Neuronal stem cell (in vitro differentiated cells): ENCODE measurements around the gene CRYBA4.

ENCODE experiments used
- DNase-seq: peaks from one replicate; pipeline ENCODE4 v3.0.0-alpha.2; 2013; ENCODE audit warnings: low spot score
- H2AFZ ChIP-seq: one replicate; pipeline ENCODE4 v1.6.1; 2013; ENCODE audit warnings: mild to moderate bottlenecking, low read length, inconsistent platforms
- H2AK5ac ChIP-seq: 2 replicates; pipeline ENCODE4 v1.6.1; 2013; ENCODE audit warnings: low read depth, mild to moderate bottlenecking, inconsistent platforms, low read length, moderate library complexity, mixed read lengths
- H2BK120ac ChIP-seq: 2 replicates; pipeline ENCODE4 v1.6.1; 2013; ENCODE audit warnings: low read depth, mild to moderate bottlenecking, inconsistent platforms, low read length, moderate library complexity, mixed read lengths
- H2BK12ac ChIP-seq: one replicate; pipeline ENCODE4 v1.6.1; 2013; ENCODE audit warnings: low read length, inconsistent platforms
- H2BK15ac ChIP-seq: 2 replicates; pipeline ENCODE4 v1.6.1; 2013; ENCODE audit warnings: mild to moderate bottlenecking, low read length, inconsistent platforms, mixed read lengths
- H2BK5ac ChIP-seq: one replicate; pipeline ENCODE4 v1.6.1; 2013; ENCODE audit warnings: inconsistent platforms, mild to moderate bottlenecking, low read length, moderate library complexity
- H3K14ac ChIP-seq: one replicate; pipeline ENCODE4 v1.6.1; 2013; ENCODE audit warnings: low read length, inconsistent platforms
- H3K18ac ChIP-seq: 2 replicates; pipeline ENCODE4 v1.6.1; 2013; ENCODE audit warnings: low read length, inconsistent platforms
- H3K23ac ChIP-seq: 2 replicates; pipeline ENCODE4 v1.6.1; 2013; ENCODE audit warnings: low read depth, mild to moderate bottlenecking, mixed read lengths, low read length, inconsistent platforms; ENCODE audit not compliant: poor library complexity
- H3K27ac ChIP-seq: replicated peaks from 3 replicates; pipeline ENCODE4 v1.5.1; 2013; ENCODE audit warnings: low read length, inconsistent platforms
- H3K27me3 ChIP-seq, 3 experiments: 2 replicates each; pipeline ENCODE4 v1.6.1; 2013; ENCODE audit warnings: low read length in 3 of 3, mild to moderate bottlenecking in 2 of 3, inconsistent platforms in 1 of 3, low read depth in 1 of 3, mixed read lengths in 1 of 3, moderate library complexity in 1 of 3; ENCODE audit not compliant: control insufficient read depth in 3 of 3, insufficient read depth in 3 of 3
- H3K36me3 ChIP-seq, 2 donors: replicated peaks in 1 of 2; 2 replicates each; pipeline ENCODE4 v1.6.1; 2013; ENCODE audit warnings: low read length in 2 of 2; ENCODE audit not compliant: control insufficient read depth in 2 of 2, insufficient read depth in 2 of 2
- H3K4ac ChIP-seq: 2 replicates; pipeline ENCODE4 v1.6.1; 2013; ENCODE audit warnings: inconsistent platforms, mild to moderate bottlenecking, low read length, moderate library complexity
- H3K4me1 ChIP-seq, 2 donors: 1 replicate in 1 of 2; 2 replicates in 1 of 2; pipeline ENCODE4 v1.6.1; 2013; ENCODE audit warnings: low read length in 2 of 2, low read depth in 1 of 2; ENCODE audit not compliant: control insufficient read depth in 2 of 2, insufficient read depth in 1 of 2
- H3K4me2 ChIP-seq: one replicate; pipeline ENCODE4 v1.6.1; 2013; ENCODE audit warnings: mild to moderate bottlenecking, low read length, inconsistent platforms; ENCODE audit not compliant: insufficient read depth, poor library complexity, severe bottlenecking
- H3K4me3 ChIP-seq, 2 donors: 2 replicates each; pipeline ENCODE4 v1.5.1; 2013; ENCODE audit warnings: low read length in 2 of 2, mild to moderate bottlenecking in 2 of 2, inconsistent platforms in 1 of 2, moderate library complexity in 1 of 2
- H3K79me1 ChIP-seq: one replicate; pipeline ENCODE4 v1.6.1; 2013; ENCODE audit warnings: low read depth, mild to moderate bottlenecking, inconsistent platforms, low read length, moderate library complexity
- H3K9ac ChIP-seq: one replicate; pipeline ENCODE4 v1.6.1; 2013; ENCODE audit warnings: mild to moderate bottlenecking, low read depth, low read length, inconsistent platforms; ENCODE audit not compliant: poor library complexity
- H3K9me3 ChIP-seq, 2 donors: replicated peaks in 1 of 2; 2 replicates each; pipeline versions ENCODE3 to v1.6.1; 2013; ENCODE audit warnings: low read length in 2 of 2, mild to moderate bottlenecking in 2 of 2, inconsistent platforms in 1 of 2, low read depth in 1 of 2, mixed read lengths in 1 of 2, moderate library complexity in 1 of 2; ENCODE audit not compliant: control insufficient read depth in 2 of 2, insufficient read depth in 1 of 2
- H4K8ac ChIP-seq: one replicate; pipeline ENCODE4 v1.6.1; 2013; ENCODE audit warnings: low read depth, mild to moderate bottlenecking, inconsistent platforms, low read length, moderate library complexity
- H4K91ac ChIP-seq: one replicate; pipeline ENCODE4 v1.6.1; 2013; ENCODE audit warnings: low read length, low read depth, mild to moderate bottlenecking, inconsistent platforms; ENCODE audit not compliant: poor library complexity
- WGBS, 2 donors: extraction: QIAGEN DNeasy Blood & Tissue Kit; methylation state at CpG; one replicate each; pipeline ENCODE4 v1.1.7; 2013; ENCODE audit warnings: missing lambda C conversion rate in 2 of 2, mixed read lengths in 1 of 2; ENCODE audit not compliant: insufficient read length in 2 of 2, insufficient replicate concordance in 1 of 2; ENCODE audit errors: extremely low coverage in 2 of 2; 5-methylcytosine and 5-hydroxymethylcytosine counted together

The CRYBA4 gene

GRCh38 chr22:26587991-26588613 is 33.7 kb upstream of the CRYBA4 start:
- Histone ChIP-seq H4K91ac (no peak overlapping the region), H3K14ac (no peak overlapping the region), H2AK5ac (no peak overlapping the region), H3K4me2 (no peak overlapping the region), H2AFZ (no peak overlapping the region), H3K9me3 (peaks cover 2 to 6% of the 10 kb centered on the region in 2 donors), H3K36me3 (peaks cover 0 to 31% of the 10 kb centered on the region in 2 donors), H3K79me1 (peaks cover 8% of the 10 kb centered on the region), H3K27ac (no peak overlapping the region), H3K4me3 (no peak overlapping the region), H2BK120ac (no peak overlapping the region), H3K27me3 (no peaks in the 10 kb centered on the region), H3K23ac (no peak overlapping the region), H2BK12ac (no peak overlapping the region), H3K4me1 (peaks cover 3 to 6% of the 10 kb centered on the region in 2 donors), H3K4ac (no peak overlapping the region), H3K18ac (no peak overlapping the region), H2BK5ac (no peak overlapping the region), H3K9ac (no peak overlapping the region), H2BK15ac (no peak overlapping the region), H4K8ac (no peak overlapping the region)
- no CpG with 5 or more reads among the region's 4 CpGs for WGBS, 2 donors
- no peak for DNase-seq

- Histone ChIP-seq H2BK5ac (peak overlapping the region; percentile 85), H3K9ac (peak overlapping the region; percentile 82), H3K4ac (peak overlapping the region; percentile 42), H4K91ac (no peak overlapping the region), H3K79me1 (peaks cover 8% of the 10 kb centered on the region), H3K4me3 (peak overlapping the region; percentile 60 to 87), H3K27ac (no peak overlapping the region), H2AFZ (peak overlapping the region; percentile 78), H3K9me3 (peaks cover 2 to 6% of the 10 kb centered on the region in 2 donors), H4K8ac (no peak overlapping the region), H3K4me1 (peaks cover 3 to 6% of the 10 kb centered on the region in 2 donors), H3K23ac (peak overlapping the region; percentile 12), H3K4me2 (peak overlapping the region; percentile 92), H2BK12ac (no peak overlapping the region), H3K27me3 (no peaks in the 10 kb centered on the region), H3K14ac (peak overlapping the region; percentile 91), H2BK120ac (peak overlapping the region; percentile 19), H2BK15ac (peak overlapping the region; percentile 77), H3K18ac (peak overlapping the region; percentile 89), H3K36me3 (peaks cover 0 to 29% of the 10 kb centered on the region in 2 donors), H2AK5ac (peak overlapping the region; percentile 65)
- WGBS, 2 donors, result no CpG with 5 or more reads among the region's 14 CpGs
- DNase-seq, result no peak
Observed at GRCh38 chr22:26588729-26589366, 32.9 kb upstream of the CRYBA4 start.

DNA sequence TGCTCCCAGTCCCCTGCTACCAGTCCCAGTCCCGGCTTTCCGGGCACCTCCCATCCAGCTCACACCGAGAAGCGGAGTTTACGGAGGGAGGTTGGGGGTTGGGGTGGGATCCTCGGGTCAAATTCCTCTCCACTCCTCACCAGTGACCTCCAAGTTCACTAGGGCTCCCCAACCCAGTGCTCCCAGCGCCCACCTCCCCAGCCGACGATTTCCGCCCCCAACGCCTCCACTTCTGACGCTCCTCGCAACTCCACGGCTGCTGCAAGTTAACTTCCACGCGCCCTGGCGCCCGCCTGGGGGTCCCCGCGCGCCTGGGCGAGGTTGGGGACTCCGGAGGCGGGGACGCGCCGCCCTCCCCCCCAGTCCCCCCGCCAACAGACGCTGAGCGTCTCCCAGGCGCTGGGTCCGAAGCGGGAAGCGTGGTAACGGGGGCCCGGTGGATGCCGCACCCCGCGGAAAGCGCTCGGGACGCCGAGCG is 32.4 kb upstream of the CRYBA4 start:
- Histone ChIP-seq H3K4ac (peak overlapping the region; percentile 12), H3K27me3 (no peaks in the 10 kb centered on the region), H3K36me3 (peaks cover 0 to 23% of the 10 kb centered on the region in 2 donors), H2BK15ac (peak overlapping the region; percentile 43), H3K27ac (no peak overlapping the region), H3K18ac (peak overlapping the region; percentile 89), H3K9ac (peak overlapping the region; percentile 82), H2BK12ac (no peak overlapping the region), H3K9me3 (peaks cover 2 to 6% of the 10 kb centered on the region in 2 donors), H3K4me2 (peak overlapping the region; percentile 92), H3K4me3 (peak overlapping the region; percentile 60 to 87), H3K79me1 (peaks cover 8% of the 10 kb centered on the region), H2BK5ac (peak overlapping the region; percentile 85), H2AFZ (peak overlapping the region; percentile 78), H2BK120ac (peak overlapping the region; percentile 19), H3K4me1 (peaks cover 3 to 6% of the 10 kb centered on the region in 2 donors), H3K14ac (peak overlapping the region; percentile 91), H2AK5ac (peak overlapping the region; percentile 6), H3K23ac (peak overlapping the region; percentile 90), H4K91ac (no peak overlapping the region), H4K8ac (no peak overlapping the region)
- no CpG with 5 or more reads among the region's 44 CpGs for WGBS, 2 donors
- peak; percentile 17 for DNase-seq
